Mononuclear cell (primary cell): ENCODE results near the gene SLC4A4. TPM values are rescaled to one million over a fixed set of nuclear protein-coding genes. Genes with fewer than 3 reads are reported as not detected.

ENCODE experiments used
- H3K27me3 ChIP-seq: 2 replicates; pipeline ENCODE4 v1.6.0; 2011; ENCODE audit warnings: low read length, control low read depth; ENCODE audit not compliant: insufficient read depth
- H3K4me1 ChIP-seq: 2 replicates; pipeline ENCODE4 v1.5.1; 2011; ENCODE audit warnings: mild to moderate bottlenecking, low read length, control low read depth; ENCODE audit not compliant: insufficient read depth
- H3K4me3 ChIP-seq: 2 replicates; pipeline ENCODE4 v1.5.1; 2011; ENCODE audit warnings: mild to moderate bottlenecking, low read length, moderate library complexity
- H3K9me3 ChIP-seq: 2 replicates; pipeline ENCODE4 v1.5.1; 2011; ENCODE audit warnings: low read depth, mild to moderate bottlenecking, control low read depth, low read length
- total RNA-seq: library from RNA; depleted of rRNA; stranded (reverse); fragments of >200 nt; gene quantifications from one replicate; pipeline ENCODE4 v1.2.3, GENCODE V29; 2012

The SLC4A4 gene
- total RNA-seq, 1 donor: 1.3 TPM

GRCh38 chr4:71549516-71550160 is 210.8 kb downstream of the SLC4A4 start:
- Histone ChIP-seq H3K4me3 (no peak overlapping the region), H3K9me3 (no peaks in the 10 kb centered on the region)

DNA sequence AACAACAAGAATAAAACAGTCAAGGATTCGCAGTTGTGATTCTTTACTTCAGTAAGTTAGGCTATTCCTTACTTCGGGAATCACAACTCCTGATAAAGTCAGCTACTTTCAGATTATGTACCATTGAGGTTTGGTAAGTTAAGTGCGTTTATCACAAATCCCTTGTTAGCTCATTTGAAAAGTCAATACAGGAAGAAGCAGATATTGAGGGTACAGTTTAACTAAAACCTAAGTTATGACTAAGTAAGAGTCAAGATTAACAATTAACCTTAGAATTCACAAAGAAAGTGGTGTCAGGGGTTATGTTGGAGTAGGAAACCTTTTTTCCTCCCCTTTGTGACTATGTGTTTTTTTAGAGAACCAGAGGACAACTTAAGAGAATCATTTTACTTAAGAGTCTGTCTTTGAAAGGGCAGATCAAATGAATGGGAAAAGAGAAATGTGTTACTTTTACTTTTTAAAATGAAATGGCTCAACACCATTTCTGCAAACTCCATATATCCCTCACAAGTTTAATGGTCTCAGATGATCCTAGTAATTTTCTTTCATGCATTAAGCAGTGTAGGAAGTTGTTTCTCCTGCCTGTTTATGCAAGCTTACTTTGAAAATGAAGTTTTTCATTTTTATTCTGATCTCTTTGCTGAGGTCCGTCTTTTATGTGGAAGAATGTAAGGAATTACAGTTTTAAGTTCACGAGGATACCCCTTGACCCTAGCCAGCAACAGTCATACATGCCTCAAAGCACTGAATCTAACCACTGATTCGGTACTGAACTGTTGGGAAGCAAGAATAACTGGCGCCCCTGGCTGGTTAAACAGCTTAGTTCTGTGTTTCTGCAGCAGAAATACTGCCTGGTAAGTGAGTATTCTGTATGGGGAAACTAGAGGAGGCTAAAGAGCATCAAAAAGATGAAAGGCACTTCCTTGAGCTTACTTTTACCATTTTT is 211.7 kb downstream of the SLC4A4 start:
- Histone ChIP-seq H3K4me1 (no peaks in the 10 kb centered on the region), H3K4me3 (no peak overlapping the region), H3K27me3 (no peaks in the 10 kb centered on the region), H3K9me3 (no peaks in the 10 kb centered on the region)

More at GRCh38 chr4:71549516-71550160, 210.8 kb downstream of the SLC4A4 start:
- Histone ChIP-seq H3K4me1 (no peaks in the 10 kb centered on the region), H3K27me3 (no peaks in the 10 kb centered on the region)

- H3K4me1 ChIP-seq: no peaks in the 10 kb centered on the region
- H3K4me3 ChIP-seq: no peak overlapping the region
- H3K9me3 ChIP-seq: no peaks in the 10 kb centered on the region
- H3K27me3 ChIP-seq: no peaks in the 10 kb centered on the region
Measured at GRCh38 chr4:71553605-71554004, 214.8 kb downstream of the SLC4A4 start.

- Histone ChIP-seq H3K4me3 (no peak overlapping the region), H3K27me3 (no peaks in the 10 kb centered on the region), H3K4me1 (no peaks in the 10 kb centered on the region), H3K9me3 (no peaks in the 10 kb centered on the region)
Measured at GRCh38 chr4:71554025-71554424, 215.2 kb downstream of the SLC4A4 start.

GRCh38 chr4:71558248-71558647 is 219.4 kb downstream of the SLC4A4 start:
- Histone ChIP-seq H3K27me3 (no peaks in the 10 kb centered on the region), H3K4me3 (no peak overlapping the region), H3K4me1 (no peaks in the 10 kb centered on the region), H3K9me3 (no peaks in the 10 kb centered on the region)

DNA sequence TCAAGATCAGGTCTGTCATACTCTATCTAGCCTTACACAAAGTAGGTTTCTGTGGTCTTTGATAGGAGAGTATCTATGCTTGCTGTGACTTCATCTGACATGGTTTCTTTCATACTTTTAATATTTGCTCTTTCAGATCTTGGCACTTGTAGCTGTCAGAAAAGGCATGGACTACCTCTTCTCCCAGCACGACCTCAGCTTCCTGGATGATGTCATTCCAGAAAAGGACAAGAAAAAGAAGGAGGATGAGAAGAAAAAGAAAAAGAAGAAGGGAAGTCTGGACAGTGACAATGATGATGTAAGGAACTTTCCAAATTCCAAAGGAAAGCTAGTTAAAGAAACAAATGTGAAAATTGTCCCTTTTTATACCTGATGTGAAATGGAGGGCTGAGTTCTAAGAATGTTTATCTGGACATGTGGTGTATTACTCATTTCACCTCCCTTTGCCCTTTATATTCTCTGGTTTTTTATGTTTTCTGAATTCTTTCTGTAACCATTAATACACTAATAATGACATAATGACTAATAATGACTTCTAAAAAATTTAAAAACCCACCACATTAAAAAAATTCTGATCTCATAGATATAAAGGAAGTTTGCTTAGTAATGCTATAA is 221.2 kb downstream of the SLC4A4 start:
- no peak overlapping the region for H3K4me3 ChIP-seq
- no peaks in the 10 kb centered on the region for H3K4me1 ChIP-seq
- no peaks in the 10 kb centered on the region for H3K27me3 ChIP-seq
- H3K9me3 ChIP-seq: no peaks in the 10 kb centered on the region

- no peaks in the 10 kb centered on the region for H3K9me3 ChIP-seq
- H3K4me3 ChIP-seq: no peak overlapping the region
- no peaks in the 10 kb centered on the region for H3K4me1 ChIP-seq
- H3K27me3 ChIP-seq: no peaks in the 10 kb centered on the region
Measured at GRCh38 chr4:71564775-71565174, 226.0 kb downstream of the SLC4A4 start.

DNA sequence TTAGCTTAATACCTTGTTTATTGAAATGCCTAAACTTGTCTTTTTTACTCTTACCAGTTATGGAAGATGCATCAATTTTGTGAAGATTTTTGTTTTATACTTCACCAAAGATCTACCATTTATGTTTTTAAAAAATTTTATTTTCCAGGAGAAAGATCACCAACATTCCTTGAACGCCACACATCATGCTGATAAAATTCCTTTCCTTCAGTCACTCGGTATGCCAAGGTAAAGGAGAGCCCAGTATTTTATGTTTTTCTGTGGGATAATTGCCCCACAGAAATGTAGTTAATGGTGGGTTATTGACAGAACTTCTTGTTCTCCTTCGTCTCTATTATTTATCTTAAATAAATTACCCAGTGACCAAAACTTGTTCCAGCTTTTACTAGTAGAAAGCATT is 228.0 kb downstream of the SLC4A4 start:
- Histone ChIP-seq H3K4me3 (no peak overlapping the region), H3K27me3 (no peaks in the 10 kb centered on the region), H3K4me1 (no peaks in the 10 kb centered on the region), H3K9me3 (no peaks in the 10 kb centered on the region)

DNA sequence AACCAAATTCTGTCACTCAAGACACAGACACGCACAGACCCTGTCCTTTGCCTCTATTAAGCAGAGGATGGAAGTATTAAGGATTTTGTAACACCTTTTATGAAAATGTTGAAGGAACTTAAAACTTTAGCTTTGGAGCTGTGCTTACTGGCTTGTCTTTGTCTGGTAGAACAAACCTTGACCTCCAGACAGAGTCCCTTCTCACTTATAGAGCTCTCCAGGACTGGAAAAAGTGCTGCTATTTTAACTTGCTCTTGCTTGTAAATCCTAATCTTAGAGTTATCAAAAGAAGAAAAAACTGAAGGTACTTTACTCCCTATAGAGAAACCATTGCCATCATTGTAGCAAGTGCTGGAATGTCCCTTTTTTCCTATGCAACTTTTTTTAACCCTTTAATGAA is 229.3 kb downstream of the SLC4A4 start:
- H3K4me3 ChIP-seq: no peak overlapping the region
- no peaks in the 10 kb centered on the region for H3K27me3 ChIP-seq
- no peaks in the 10 kb centered on the region for H3K4me1 ChIP-seq
- no peaks in the 10 kb centered on the region for H3K9me3 ChIP-seq

GRCh38 chr4:71570492-71570891 is 231.7 kb downstream of the SLC4A4 start:
- Histone ChIP-seq H3K27me3 (no peaks in the 10 kb centered on the region), H3K4me1 (no peaks in the 10 kb centered on the region), H3K9me3 (no peaks in the 10 kb centered on the region), H3K4me3 (no peak overlapping the region)

GRCh38 chr4:71571346-71571745 is 232.5 kb downstream of the SLC4A4 start:
- H3K27me3 ChIP-seq: no peaks in the 10 kb centered on the region
- no peaks in the 10 kb centered on the region for H3K9me3 ChIP-seq
- H3K4me1 ChIP-seq: no peaks in the 10 kb centered on the region
- H3K4me3 ChIP-seq: no peak overlapping the region

DNA sequence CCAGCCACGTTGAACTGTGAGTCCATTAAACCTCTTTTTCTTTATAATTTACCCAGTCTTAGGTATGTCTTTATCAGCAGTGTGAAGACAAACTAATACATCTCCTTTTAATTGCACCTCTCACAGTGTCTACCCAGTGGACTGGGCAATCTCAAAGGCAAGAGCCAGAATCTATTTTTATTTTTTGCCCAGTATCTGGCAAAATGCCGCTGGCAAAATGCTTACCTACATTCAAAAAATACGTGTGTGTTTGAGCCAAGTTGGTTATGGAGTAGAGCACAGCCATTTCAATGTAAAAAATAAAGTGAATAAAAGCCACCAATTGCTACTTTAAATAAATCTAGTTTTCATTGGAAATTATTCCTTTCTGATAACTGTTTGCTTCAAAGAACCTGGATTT is 245.2 kb downstream of the SLC4A4 start:
- Histone ChIP-seq H3K27me3 (no peaks in the 10 kb centered on the region), H3K9me3 (no peaks in the 10 kb centered on the region), H3K4me3 (no peak overlapping the region), H3K4me1 (no peaks in the 10 kb centered on the region)

- Histone ChIP-seq H3K9me3 (no peaks in the 10 kb centered on the region), H3K4me1 (no peaks in the 10 kb centered on the region), H3K27me3 (no peaks in the 10 kb centered on the region), H3K4me3 (no peak overlapping the region)
Measured at GRCh38 chr4:71584585-71584984, 245.8 kb downstream of the SLC4A4 start.

DNA sequence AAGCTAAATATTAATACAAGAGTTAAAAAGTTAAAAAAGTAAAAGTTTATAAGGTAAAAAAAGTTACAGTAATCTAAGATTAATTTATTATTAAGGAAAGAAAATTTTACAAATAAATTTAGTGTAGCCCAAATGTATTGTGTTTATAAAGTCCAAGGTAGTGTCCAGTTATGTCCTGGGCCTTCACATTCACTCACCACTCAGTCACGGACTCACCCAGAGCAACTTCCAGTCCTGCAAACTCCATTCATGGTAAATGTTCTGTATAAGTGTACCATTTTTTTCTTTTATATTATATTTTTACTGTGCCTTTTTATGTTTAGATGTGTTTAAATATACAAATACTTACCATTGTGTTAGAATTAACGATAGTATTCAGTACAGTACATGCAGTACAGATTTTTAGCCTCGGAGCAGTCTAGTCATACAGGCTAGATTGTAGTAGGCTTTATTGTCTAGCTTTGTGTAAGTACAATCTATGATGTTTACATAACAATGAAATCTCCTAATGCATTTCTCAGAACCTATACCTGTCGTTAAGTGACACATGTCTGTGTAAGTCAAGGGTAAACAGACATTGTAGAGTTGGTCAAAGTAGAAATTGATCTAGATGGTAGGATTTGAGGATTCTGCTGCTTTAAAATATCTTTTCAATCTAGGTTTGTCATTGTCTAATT is 247.4 kb downstream of the SLC4A4 start:
- Histone ChIP-seq H3K4me3 (no peak overlapping the region), H3K4me1 (no peaks in the 10 kb centered on the region), H3K27me3 (no peaks in the 10 kb centered on the region), H3K9me3 (no peaks in the 10 kb centered on the region)

- Histone ChIP-seq H3K9me3 (no peaks in the 10 kb centered on the region), H3K27me3 (no peaks in the 10 kb centered on the region), H3K4me1 (no peaks in the 10 kb centered on the region), H3K4me3 (no peak overlapping the region)
Measured at GRCh38 chr4:71587995-71588394, 249.2 kb downstream of the SLC4A4 start.
